HL-60/S4 (cell line): ENCODE results near the gene SEMA6B.

ENCODE experiments used
- in situ Hi-C: fragments of 300-500 bp; cut with MboI; formaldehyde crosslinking; loops from 2 replicates; pipeline ENCODE4 v1.14.3; 2022; ENCODE audit warnings: low sequenced_read_pairs

Gene SEMA6B

GRCh38 chr19:4498694-4499093 is 60.8 kb downstream of the SEMA6B start:
- in situ Hi-C loops: no loop called here

- in situ Hi-C loops: no loop called here
These were observed 61.6 kb downstream of the SEMA6B start for GRCh38 chr19:4497770-4498389.

GRCh38 chr19:4496304-4496703 is 63.2 kb downstream of the SEMA6B start:
- in situ Hi-C loops: no loop called here

GRCh38 chr19:4495471-4495870 is 64.0 kb downstream of the SEMA6B start:
- in situ Hi-C loops: no loop called here

GRCh38 chr19:4494691-4495064 is 64.8 kb downstream of the SEMA6B start:
- in situ Hi-C loops: no loop called here

GRCh38 chr19:4493929-4494690 is 65.4 kb downstream of the SEMA6B start:
- in situ Hi-C loops: no loop called here

GRCh38 chr19:4493104-4493928 is 66.2 kb downstream of the SEMA6B start:
- in situ Hi-C loops: no loop called here
